ENCODE data around the gene HTR3A.

DNA sequence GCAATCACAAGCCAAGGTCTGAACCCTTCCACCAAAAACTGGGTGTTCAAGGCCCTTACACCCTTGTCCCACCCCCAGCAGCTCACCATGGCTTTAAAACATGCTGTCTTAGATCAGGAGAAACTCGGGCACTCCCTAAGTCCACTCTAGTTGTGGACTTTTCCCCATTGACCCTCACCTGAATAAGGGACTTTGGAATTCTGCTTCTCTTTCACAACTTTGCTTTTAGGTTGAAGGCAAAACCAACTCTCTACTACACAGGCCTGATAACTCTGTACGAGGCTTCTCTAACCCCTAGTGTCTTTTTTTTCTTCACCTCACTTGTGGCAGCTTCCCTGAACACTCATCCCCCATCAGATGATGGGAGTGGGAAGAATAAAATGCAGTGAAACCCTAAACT is 15.0 kb downstream of the HTR3A start:
- TF ChIP-seq, protein P1, sequence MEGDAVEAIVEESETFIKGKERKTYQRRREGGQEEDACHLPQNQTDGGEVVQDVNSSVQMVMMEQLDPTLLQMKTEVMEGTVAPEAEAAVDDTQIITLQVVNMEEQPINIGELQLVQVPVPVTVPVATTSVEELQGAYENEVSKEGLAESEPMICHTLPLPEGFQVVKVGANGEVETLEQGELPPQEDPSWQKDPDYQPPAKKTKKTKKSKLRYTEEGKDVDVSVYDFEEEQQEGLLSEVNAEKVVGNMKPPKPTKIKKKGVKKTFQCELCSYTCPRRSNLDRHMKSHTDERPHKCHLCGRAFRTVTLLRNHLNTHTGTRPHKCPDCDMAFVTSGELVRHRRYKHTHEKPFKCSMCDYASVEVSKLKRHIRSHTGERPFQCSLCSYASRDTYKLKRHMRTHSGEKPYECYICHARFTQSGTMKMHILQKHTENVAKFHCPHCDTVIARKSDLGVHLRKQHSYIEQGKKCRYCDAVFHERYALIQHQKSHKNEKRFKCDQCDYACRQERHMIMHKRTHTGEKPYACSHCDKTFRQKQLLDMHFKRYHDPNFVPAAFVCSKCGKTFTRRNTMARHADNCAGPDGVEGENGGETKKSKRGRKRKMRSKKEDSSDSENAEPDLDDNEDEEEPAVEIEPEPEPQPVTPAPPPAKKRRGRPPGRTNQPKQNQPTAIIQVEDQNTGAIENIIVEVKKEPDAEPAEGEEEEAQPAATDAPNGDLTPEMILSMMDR (conservative IDR thresholded peaks at IDR 0.05 in 1 of 2, IDR thresholded peaks at IDR 0.05 in 1 of 2; ENCODE audit: extremely low read depth in 1 of 2, insufficient read depth in 1 of 2, low read depth in 1 of 2, low read length in 2 of 2): no peak
- TF ChIP-seq EZH2 (IDR thresholded peaks at IDR 0.05; ENCODE audit: borderline replicate concordance, low read length): no peak
